ENCODE results near the gene BRCA2.

Gene BRCA2

DNA sequence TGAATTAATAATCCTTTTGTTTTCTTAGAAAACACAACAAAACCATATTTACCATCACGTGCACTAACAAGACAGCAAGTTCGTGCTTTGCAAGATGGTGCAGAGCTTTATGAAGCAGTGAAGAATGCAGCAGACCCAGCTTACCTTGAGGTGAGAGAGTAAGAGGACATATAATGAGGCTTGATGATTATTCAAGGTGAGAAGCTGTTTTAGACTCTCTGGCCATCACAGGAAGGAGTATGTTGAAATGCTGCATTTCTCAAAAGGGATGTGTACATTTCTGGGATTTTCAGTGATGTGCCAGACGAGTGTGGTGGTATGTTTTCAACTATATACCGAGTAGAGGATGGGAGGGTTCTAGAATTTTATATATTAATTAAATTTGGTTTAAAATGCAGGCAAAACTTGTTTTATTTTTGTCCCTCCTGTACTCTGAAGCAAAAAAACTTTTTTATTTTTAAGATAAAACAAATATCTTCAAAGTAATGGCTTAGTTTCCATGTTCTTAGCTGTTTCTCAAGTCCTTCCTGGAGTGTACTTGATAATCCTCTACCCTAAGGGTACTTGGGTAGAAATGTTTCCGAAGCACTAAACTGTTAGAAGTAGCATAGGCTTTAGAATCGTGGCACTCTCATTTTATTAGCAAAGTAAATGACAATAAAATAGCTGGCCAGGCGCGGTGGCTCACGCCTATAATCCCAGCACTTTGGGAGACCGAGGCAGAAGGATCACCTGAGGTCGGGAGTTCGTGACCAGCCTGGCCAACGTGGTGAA is 61.5 kb downstream of the BRCA2 start:
- DNase-seq = no peak
- intact Hi-C loops (cut with DNase I) = no loop called here

DNA sequence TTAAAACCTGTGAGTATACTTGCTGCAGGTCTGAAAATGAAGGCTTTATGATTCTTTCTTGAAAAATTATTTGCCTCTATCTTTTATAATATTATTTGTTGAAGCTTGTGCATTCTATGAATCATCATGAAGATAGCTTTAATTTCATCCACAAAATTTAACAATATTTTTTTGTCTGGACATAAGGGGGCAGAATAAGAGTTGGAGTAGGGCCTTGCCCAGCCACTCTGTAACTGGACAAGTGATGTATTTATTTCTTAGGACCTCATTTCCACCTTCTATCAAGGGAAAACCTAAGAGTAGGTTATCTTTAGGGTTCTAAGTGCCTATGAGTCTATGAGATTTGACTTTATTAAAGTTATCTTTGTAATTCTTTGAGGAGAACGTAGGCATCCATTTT is 62.7 kb downstream of the BRCA2 start:
- intact Hi-C loops (cut with DNase I) = no loop called here
- no peak for DNase-seq

DNA sequence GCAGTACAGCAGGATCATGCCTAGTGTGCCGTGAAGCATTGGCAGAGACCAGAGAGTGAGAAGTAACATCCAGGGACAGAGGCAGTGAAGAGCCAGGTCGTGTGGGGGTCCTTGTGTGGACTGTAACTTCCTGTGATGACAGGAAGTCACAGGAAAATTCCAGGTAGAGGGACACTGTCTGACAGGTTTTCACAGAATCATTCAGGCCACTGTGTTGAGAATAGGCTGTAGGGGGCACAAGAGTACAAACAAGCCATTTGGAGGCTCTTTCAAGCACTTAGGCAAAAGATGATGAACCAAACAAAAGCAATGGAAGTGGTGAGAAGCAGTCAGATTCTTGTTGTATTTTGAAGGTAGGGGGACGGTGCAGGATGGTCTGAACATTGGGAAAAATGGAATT is 66.2 kb downstream of the BRCA2 start:
- intact Hi-C loops (cut with DNase I) = loop anchor here (10.0 kb wide), 1 partner anchor 203 kb away; the partner anchor contains the start of gene PDS5B
- DNase-seq = peak in 14 of 42 donors; percentile 2 to 63 (median 23)

DNA sequence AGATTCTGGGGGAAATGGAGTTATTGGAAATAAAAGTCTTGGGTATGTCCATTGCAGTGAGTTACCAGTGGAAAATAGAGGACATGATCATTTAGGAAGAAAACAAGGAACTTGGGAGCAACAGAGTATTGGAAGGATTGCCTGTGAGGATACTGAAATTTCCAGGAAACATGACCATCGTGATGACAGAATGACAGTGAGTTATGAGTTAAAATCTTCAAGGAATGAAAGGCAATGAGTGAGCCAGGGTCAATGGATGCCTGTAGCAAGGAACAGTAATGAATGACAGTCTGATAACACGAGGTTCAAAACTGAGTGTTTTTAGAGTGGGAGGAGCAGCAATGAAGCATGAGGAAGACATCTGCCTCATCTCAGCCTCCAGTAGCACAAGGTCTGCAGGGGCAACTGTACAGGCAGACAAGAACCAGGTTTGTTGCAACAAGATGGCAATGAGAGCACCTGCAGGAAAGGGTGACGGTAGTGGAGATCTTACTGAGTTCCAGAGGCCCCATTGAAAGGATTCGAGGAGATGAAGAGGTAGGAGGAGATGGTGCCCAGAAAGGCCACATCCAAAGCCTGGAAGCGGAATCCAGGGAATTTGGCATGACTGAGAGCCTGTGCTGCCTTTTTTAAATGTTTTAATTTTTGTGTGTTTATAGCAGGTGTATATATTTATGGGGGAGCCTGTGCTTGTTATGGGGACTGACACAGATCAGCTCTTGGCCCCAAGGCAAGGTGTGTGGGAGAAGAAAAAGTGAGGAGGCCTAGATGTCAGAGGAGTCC is 68.7 kb downstream of the BRCA2 start:
- DNase-seq = no peak
- intact Hi-C loops (cut with DNase I) = loop anchor here (10.0 kb wide), 1 partner anchor 201 kb away; the partner anchor contains the start of gene PDS5B

DNA sequence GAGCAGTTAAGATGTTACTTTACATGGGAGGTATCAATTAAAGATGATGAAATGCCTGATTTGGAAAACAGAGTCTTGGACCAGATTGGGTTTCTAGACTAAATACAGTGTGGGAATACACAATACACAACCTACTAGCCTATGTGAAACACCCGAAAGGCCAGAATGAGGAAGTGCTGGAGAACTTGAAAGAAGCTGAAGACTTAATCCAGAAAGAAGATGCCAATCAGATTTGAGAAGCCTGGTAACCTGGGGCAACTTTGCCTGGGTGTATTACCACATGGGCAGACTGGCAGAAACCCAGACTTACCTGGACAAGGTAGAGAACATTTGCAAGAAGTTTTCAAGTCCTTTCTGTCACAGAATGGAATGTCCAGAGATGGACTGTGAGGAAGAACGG is 69.4 kb downstream of the BRCA2 start:
- DNase-seq = no peak
- intact Hi-C loops (cut with DNase I) = loop anchor here (10.0 kb wide), 1 partner anchor 200 kb away; the partner anchor contains the start of gene PDS5B

DNA sequence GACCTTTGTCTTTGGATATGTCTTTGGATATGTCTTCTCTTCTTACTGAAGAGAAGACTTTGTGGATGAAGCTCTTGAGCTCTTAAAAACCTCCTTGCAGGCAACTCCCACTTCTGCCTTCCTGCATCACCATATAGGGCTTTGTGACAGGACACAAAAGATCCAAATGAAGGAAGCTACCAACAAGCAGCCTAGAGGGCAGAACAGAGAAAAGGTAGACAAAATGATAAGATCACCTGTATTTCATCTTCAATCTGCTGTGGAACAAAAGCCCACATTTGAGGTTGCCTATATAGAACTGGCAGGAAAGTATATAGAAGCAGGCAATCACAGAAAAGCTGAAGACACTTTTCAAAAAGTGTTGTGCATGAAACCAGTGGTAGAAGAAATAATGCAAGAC is 70.1 kb downstream of the BRCA2 start:
- no peak for DNase-seq
- intact Hi-C loops (cut with DNase I) = loop anchor here (10.0 kb wide), 1 partner anchor 199 kb away; the partner anchor contains the start of gene PDS5B

DNA sequence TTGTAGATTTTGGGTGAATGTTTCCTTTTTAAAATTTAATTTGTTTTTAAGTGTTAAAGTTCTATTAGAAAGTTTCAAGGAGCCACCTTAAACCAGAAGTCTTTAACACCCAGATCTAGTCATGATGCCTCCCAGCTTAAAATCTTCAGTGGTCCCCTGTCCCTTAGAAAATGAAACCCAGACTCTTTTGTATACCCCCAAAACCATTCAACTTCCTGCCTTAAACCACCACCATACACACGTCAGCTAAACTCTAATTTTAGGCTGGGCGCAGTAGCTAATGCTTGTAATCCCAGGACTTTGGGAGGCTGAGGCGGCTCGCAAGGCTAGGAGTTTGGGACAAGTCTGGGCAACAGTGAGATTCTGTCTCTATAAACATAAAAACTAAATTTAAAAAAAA is 74.7 kb downstream of the BRCA2 start:
- intact Hi-C loops (cut with DNase I) = no loop called here

DNA sequence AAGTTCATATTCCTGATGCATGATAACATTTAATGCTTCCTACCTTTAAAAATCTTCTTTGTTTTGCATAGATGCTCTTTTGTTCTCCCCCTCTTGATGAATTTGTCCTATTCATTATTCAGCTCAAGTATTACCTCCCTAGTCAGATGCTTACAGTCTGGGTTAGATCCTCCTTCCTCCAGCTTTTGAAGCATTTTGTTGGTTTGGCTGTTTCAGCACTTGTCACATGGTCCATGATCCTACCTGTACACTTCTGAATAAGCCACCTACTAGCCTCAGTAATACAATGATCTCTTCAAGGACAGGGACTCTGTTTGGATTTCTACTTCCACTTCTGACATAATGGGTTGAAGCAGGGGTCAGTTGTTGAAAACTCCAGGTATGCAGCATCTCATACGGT is 75.2 kb downstream of the BRCA2 start:
- intact Hi-C loops (cut with DNase I) = no loop called here
- no peak for DNase-seq

More for the DNA sequence above, 74.7 kb downstream of the BRCA2 start:
- DNase-seq = no peak

DNA sequence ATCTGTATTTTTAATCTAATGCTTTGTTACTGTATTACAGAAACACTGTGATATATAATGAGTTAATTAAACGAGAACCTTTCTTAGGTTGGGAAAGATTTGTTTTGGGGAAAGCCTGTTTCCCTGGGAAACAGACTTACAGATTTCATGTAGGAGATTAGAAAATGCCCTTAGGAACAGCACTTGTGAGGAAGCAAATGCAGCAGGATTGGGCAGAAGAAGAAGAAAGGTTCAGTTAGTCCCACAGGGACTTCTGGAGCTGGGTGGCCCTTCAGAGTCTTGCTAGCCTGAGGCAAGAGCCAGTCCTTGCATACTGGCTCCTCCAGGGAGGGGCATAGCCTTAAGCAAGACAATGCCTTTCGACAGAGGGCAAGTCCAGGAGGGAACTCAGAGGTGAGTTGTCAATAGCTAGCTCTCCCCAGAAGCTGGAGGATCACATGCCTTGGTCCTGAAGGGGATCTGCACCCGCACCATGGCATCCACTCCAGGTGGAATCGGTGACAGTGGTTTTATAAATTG is 75.9 kb downstream of the BRCA2 start:
- no peak for DNase-seq
- intact Hi-C loops (cut with DNase I) = no loop called here

DNA sequence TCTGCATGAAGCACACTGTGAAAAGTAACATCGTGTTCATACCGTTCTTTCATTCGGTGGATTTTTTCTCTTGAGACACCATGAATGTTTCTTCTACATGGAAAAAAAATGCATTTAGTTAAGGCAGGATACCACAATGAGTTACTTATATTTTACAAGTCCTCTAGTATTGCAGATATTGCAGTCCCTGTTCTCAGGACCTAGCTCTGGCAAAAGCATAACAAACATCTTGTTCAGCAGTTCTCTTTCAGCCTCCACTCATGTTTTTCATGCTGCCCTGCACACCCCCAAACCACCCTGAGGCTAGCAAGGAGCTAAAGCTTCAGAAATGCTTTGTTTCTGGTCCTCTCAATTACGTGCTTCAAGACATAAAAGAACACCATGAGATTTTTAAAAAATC is 87.8 kb downstream of the BRCA2 start:
- DNase-seq = no peak
- intact Hi-C loops (cut with DNase I) = no loop called here

DNA sequence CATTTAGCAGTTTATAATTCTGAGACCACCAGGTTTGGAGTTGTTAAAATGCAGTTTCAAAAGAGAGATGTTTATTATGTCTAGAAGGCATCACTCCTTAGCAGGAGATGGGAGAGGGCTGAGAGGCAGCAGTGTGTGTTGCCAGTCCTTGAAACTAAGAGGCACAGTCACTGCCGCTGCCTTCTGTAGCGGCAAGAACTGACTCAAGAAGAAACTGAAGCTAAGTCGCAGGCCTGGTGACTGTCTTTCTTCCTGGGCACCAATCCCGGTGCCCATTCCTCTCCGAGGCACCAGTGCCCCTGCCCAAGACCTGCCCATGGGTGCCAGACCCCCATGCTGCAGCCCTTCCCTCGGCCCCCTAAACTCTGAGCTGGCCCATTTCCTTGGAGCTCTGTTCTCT is 92.5 kb downstream of the BRCA2 start:
- DNase-seq = no peak
- intact Hi-C loops (cut with DNase I) = no loop called here

DNA sequence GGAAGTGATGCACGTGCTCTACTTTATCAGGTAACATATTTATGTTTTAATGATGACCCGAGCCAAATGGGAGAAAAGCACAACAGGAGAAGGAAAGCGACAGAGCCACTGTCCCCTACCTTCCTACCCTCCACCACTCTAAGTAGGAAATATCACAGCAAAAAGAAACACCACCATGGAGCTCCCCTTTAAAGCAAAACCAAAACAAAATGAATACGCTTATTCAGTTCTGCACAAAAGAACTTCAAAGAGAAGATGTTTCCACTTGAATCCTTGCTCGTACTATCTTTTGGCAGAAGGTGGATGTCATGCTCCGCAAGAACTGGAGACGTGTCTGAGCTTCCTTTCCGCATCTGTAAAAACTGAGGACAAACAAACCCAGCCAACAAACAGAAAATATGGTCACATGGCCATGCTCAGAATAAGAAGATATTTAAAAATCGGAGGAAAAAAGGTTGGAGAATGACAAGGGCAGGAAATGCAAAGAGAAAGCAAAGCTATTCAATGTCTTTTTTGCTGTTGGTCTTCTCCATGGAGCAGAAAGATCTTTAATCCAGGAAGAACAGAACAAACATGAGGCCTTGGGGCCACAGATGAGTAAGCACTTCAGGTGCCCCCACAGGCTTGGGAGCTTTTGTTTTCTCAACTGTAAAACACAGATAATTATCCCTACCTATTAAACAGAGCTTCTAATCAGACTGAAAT is 93.1 kb downstream of the BRCA2 start:
- no peak for DNase-seq
- intact Hi-C loops (cut with DNase I) = no loop called here

DNA sequence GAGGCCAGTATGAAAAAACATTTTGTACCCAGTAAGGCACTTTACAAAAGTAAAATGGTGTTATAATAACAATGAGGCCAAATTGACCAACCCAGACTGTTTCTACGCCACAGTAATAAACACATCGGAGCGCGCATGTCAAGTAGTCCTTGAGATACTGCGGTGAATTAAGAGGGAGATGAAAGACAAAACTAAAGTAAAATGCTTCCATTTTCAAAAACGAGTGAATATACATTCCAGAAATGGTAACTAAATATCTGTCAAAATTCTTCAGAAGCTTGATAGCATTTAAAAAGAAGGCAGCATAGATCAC is 93.6 kb downstream of the BRCA2 start:
- no peak for DNase-seq
- intact Hi-C loops (cut with DNase I) = no loop called here

DNA sequence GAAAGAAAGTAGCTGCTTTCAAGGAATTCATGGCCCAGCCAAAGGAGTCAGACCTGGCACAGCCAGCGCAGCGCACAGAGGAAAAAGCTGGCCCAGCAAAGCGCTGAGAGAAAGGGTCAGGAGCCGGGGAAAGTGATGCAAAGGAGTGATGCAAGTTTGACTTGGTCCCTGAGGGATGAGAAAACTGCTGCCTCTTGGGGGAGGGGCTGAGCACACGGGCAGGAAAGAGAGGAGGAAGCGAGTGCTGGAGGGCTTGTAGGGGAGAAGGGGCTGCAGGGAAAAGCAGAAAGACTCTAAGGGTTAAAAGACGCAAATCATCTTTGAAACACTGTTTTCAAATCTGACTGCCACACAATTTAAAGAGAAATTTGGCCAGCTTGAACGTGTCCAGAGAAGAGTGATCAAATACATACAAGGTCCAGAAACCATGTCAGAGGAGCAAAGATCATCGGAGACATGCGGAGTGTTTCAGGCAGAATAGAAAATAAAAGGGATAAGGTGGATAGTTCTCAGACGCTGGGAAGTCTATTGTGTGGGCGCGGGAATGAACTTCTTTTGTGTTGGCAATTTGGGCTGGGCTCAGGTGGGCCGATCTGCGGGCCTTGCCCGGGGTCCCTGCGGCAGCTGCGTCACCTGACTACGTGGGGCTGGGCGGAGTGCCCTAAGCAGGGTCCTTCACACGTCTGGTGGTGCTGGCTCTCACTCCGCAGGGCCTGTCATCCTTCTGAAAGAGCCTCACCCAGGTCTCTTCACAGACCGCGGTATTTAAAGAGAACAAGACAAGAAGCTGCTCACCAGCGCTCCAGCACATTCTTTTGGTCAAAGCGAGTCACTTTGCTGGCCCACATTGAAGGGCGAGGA is 94.5 kb downstream of the BRCA2 start:
- intact Hi-C loops (cut with DNase I) = no loop called here
- peak in 15 of 42 donors; percentile 17 to 72 (median 31) for DNase-seq

DNA sequence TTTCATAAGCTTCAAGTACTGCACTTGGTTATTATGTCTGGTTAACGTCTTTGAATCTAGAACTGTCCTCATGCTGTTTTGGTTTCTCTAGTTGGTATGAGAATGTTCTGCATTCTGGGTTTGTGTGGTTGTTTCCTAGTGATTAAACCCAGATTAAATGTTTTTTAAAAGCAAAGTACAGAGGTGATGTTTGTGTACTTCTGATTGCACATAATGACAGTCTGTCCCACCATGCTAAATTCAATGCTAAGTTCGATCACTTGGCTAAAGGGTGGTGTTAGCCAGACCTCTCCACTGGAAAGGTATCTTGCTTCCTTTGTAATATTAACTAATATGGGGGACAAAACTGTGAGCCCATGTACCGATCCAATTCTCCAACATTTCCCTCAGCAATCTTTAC is 98.0 kb downstream of the BRCA2 start:
- no peak for DNase-seq
- intact Hi-C loops (cut with DNase I) = no loop called here

DNA sequence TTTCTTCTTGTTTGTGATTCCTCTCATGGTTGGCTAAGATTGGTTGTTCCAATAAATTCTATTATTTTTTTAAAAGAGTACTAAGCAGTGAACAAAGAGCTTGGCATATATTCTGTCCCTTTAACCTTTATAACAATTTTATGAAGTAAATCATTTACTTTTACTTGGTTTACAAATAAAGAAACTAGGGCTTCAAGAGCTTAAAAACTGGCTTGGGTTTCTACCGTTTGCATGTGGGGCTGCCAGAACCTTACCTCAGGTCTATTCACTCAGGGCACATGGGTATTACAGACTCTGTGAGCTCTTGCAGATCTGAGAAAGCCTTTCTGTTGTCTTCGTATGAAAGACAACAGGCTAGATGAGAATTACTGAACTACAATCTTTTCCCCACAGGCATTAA is 99.3 kb downstream of the BRCA2 start:
- intact Hi-C loops (cut with DNase I) = no loop called here
- no peak for DNase-seq

DNA sequence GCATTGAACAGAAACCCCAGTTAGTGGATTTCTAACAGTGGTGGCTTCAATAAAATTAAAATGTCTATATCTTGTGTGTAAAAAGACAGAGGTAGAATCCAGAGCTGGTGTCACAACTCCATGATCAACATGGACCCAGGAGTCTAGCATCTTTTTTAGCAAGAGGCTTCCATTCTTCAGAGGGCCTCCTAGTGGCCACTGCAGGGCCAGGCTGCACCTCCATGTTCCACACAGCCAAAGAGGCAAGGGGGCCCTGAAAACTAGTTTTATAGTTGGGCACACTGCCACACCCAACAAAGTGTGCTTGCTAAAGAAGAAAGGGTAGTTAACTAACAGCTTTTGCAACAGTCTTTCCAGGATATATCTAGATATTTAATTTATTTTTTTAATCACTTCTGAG is 99.7 kb downstream of the BRCA2 start:
- DNase-seq = no peak
- intact Hi-C loops (cut with DNase I) = no loop called here

DNA sequence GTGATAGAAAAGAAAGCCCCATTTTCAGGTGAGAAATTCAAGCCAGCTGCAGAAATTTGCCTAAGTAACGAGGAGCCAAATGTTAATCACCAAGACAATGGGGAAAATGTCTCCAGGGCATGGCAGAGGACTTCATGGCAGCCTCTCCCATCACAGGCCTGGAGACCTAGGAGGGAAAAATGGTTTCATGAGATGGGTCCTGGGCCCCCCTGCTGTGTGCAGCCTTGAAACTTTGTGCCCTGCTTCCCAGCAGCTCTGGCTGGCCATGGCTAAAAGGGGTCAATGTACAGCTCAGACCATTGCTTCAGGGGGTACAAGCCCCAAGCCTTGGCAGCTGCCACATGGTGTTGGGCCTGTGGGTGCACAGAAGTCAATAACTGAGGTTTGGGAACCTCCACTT is 102.7 kb downstream of the BRCA2 start:
- intact Hi-C loops (cut with DNase I) = no loop called here

DNA sequence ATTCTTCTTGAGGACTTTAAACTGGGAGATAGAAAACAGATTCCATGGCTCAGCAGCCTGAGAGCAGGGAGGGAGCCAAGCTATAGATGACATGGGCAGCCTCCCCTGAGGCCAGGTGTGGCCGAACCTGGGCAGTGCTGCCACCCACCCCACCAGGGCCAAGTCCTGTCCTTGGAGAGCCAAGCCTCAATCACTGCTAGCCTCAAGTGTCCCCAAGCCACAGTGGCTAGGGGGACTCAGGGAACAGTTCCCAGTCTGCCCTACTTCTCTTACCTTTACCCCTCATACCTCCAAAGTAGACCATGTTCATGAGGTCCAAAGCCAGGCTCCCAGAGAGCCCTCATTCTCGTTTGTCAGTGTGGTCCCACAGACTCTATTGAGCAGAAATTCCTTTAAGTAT is 104.6 kb downstream of the BRCA2 start:
- intact Hi-C loops (cut with DNase I) = loop anchor here (10.0 kb wide), 2 partner anchors 105 to 115 kb away; partner anchors contain the start of genes BRCA2, N4BP2L2 and ZAR1L
- DNase-seq = no peak

More for the DNA sequence above, 102.7 kb downstream of the BRCA2 start:
- DNase-seq = no peak
